AG10803 (cell line): ENCODE measurements around the gene SPI1.

ENCODE experiments used
- DNase-seq: peaks from one replicate; pipeline ENCODE4 v3.0.0; 2010; ENCODE audit warnings: low read depth
- H3K4me3 ChIP-seq: 2 replicates; pipeline ENCODE4 v1.5.1; 2011; ENCODE audit warnings: mild to moderate bottlenecking, low read length, control low read depth
- CTCF ChIP-seq: conservative IDR thresholded peaks from 2 replicates; pipeline ENCODE4 v1.5.1; 2011; ENCODE audit warnings: mild to moderate bottlenecking, low read length, control low read depth, inconsistent platforms

SPI1 gene

DNA sequence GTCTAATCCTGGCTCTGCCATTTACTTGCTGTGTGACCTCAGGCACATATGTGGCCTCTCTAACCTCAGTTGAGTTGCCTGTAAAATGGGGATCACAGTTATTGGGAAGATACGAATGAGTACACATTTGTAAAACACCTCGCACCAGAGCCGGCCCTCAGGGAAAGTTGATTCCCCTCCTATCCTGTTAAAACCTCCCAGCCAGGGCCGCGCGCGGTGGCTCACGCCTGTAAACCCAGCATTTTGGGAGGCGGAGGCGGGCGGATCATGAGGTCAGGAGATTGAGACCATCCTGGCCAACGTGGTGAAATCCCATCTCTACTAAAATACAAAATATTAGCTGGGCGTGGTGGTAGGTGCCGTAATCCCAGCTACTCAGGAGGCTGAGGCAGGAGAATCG, 18.0 kb downstream of the SPI1 start:
- no peak overlapping the region for H3K4me3 ChIP-seq
- DNase-seq, result no peak
- TF ChIP-seq CTCF, result no peak

DNA sequence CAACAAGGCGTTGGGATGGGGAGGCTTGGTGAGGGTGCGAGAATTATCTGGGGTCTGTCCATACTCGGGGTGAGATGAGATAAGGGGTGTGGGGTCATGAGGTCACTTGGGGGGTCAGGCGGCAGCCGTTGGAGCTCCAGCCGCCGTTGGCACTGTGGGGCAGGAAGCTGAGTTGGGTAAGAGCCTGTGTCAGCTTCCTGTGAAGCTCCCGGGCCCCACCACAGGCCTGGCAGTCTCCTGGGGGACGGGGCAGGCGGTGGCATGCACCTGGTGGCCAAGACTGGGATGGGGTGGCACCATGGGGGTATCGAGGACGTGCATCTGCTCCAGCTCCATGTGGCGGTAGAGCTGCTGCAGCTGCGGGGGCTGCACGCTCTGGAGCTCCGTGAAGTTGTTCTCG, 18.8 kb downstream of the SPI1 start:
- no peak overlapping the region for H3K4me3 ChIP-seq
- no peak for DNase-seq
- no peak for TF ChIP-seq CTCF

GRCh38 chr11:47359162-47359561, 19.2 kb downstream of the SPI1 start:
- no peak for DNase-seq
- TF ChIP-seq CTCF, result no peak
- no peak overlapping the region for H3K4me3 ChIP-seq

GRCh38 chr11:47358731-47359051, 19.7 kb downstream of the SPI1 start:
- H3K4me3 ChIP-seq, result no peak overlapping the region
- TF ChIP-seq CTCF, result no peak
- DNase-seq, result no peak

GRCh38 chr11:47357985-47358730, 20.2 kb downstream of the SPI1 start:
- no peak for DNase-seq
- TF ChIP-seq CTCF, result no peak
- no peak overlapping the region for H3K4me3 ChIP-seq

GRCh38 chr11:47356998-47357329, 21.4 kb downstream of the SPI1 start:
- no peak for TF ChIP-seq CTCF
- DNase-seq, result no peak
- H3K4me3 ChIP-seq, result no peak overlapping the region

GRCh38 chr11:47356129-47356997, 22.0 kb downstream of the SPI1 start:
- no peak for TF ChIP-seq CTCF
- DNase-seq, result no peak
- no peak overlapping the region for H3K4me3 ChIP-seq
